ENCODE results near the gene SLC35F4. TPM values are rescaled to one million over a fixed set of nuclear protein-coding genes. Genes with fewer than 3 reads are reported as not detected.

SLC35F4 gene
- total and polyA plus RNA-seq, 2 donors from 2014 or later, result 0.30 TPM; not detected in 1

DNA sequence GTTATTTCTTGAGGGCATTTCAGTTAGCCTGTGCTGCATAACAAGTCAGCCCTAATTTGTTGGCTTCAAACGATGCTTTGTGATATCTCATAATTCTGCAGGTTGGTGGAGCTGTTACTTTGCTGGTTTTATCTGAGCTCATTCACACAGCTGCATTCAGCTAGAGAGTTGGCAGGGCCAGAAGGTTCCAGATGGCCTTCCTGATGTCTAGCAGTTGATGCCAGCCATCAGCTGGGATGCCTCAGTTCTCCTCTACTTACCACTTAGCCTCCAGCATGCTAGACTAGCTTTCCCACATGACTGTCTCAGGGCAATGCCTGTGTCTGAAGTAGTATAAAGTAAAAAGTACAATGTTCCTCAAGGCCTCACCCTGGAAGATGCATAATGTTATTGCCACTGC, 130.6 kb downstream of the SLC35F4 start:
- H3K27me3 ChIP-seq (ENCODE audit: control insufficient read depth, insufficient read depth, low read length), result no peaks in the 10 kb centered on the region
- H3K27ac ChIP-seq (ENCODE audit: low read depth in 2 of 2, low read length in 2 of 2), result no peak overlapping the region
- H3K4me3 ChIP-seq (ENCODE audit: low read length in 3 of 3), result no peak overlapping the region
- TF ChIP-seq, protein P1, sequence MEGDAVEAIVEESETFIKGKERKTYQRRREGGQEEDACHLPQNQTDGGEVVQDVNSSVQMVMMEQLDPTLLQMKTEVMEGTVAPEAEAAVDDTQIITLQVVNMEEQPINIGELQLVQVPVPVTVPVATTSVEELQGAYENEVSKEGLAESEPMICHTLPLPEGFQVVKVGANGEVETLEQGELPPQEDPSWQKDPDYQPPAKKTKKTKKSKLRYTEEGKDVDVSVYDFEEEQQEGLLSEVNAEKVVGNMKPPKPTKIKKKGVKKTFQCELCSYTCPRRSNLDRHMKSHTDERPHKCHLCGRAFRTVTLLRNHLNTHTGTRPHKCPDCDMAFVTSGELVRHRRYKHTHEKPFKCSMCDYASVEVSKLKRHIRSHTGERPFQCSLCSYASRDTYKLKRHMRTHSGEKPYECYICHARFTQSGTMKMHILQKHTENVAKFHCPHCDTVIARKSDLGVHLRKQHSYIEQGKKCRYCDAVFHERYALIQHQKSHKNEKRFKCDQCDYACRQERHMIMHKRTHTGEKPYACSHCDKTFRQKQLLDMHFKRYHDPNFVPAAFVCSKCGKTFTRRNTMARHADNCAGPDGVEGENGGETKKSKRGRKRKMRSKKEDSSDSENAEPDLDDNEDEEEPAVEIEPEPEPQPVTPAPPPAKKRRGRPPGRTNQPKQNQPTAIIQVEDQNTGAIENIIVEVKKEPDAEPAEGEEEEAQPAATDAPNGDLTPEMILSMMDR (IDR thresholded peaks at IDR 0.05; ENCODE audit: borderline replicate concordance, extremely low read depth, insufficient read depth), result no peak
- FAIRE-seq, result no peak
- H3K4me1 ChIP-seq (ENCODE audit: control insufficient read depth in 2 of 3, insufficient read depth in 2 of 3, low read depth in 1 of 3, low read length in 3 of 3), result no peaks in the 10 kb centered on the region
- H3K9ac ChIP-seq (ENCODE audit: low read length in 3 of 3), result no peak overlapping the region
- H3K36me3 ChIP-seq (ENCODE audit: control insufficient read depth in 2 of 3, insufficient read depth in 3 of 3, low read length in 3 of 3), result no peaks in the 10 kb centered on the region
- intact Hi-C loops (cut with DNase I), result no loop called here
- H3K9me3 ChIP-seq (ENCODE audit: control insufficient read depth in 2 of 3, insufficient read depth in 1 of 3, low read length in 3 of 3), result no peaks in the 10 kb centered on the region
- DNase-seq, result no peak

DNA sequence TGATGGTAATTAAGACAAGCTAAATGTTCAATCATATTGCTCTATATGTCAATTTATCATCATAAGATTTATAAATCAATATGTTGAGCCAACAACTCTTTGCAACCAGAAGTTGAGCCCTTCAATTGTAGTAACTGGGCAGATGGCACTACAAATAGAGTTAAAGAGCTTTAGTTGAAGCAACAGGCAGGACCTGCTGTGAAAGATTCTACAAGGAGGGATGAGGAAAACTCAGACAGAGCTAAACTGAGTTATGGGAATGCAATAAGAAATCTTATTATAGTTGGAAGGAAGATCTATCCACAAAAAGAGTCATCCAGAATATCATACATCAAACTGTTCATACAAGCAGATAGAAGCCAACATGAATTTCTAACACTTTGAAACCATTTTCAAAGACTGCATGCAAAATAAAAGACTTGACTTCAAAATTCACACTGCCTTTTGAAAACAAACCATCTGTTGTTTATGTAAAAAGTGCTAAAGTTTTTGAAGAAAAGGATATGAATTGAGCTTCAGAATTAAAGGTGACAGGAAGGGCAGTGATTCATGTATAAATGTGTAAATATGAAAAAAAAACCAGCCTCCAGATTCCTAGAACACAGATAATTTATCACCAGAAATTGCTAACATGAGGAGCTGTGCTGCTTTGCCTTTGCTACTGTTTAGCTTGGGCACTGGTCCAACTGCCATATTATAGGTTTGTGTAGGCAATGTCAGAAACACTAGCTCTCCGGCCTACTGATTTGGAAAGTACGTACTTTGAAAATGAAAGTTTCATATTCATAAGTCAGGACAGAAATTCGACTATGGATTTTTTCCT, 133.2 kb downstream of the SLC35F4 start:
- intact Hi-C loops (cut with DNase I), result no loop called here
- DNase-seq (peak in 2 of 5 donors; percentile 41 to 77), FAIRE-seq (no peak)
- Histone ChIP-seq H3K27me3 (ENCODE audit: control insufficient read depth, insufficient read depth, low read length) (no peaks in the 10 kb centered on the region), H3K4me1 (ENCODE audit: control insufficient read depth in 2 of 3, insufficient read depth in 2 of 3, low read depth in 1 of 3, low read length in 3 of 3) (no peaks in the 10 kb centered on the region), H3K9me3 (ENCODE audit: control insufficient read depth in 2 of 3, insufficient read depth in 1 of 3, low read length in 3 of 3) (no peaks in the 10 kb centered on the region), H3K27ac (ENCODE audit: low read depth in 2 of 2, low read length in 2 of 2) (no peak overlapping the region), H3K36me3 (ENCODE audit: control insufficient read depth in 2 of 3, insufficient read depth in 3 of 3, low read length in 3 of 3) (no peaks in the 10 kb centered on the region), H3K4me3 (ENCODE audit: low read length in 3 of 3) (no peak overlapping the region), H3K9ac (ENCODE audit: low read length in 3 of 3) (no peak overlapping the region)
- TF ChIP-seq, protein P1 (IDR thresholded peaks at IDR 0.05; ENCODE audit: borderline replicate concordance, extremely low read depth, insufficient read depth), result no peak

DNA sequence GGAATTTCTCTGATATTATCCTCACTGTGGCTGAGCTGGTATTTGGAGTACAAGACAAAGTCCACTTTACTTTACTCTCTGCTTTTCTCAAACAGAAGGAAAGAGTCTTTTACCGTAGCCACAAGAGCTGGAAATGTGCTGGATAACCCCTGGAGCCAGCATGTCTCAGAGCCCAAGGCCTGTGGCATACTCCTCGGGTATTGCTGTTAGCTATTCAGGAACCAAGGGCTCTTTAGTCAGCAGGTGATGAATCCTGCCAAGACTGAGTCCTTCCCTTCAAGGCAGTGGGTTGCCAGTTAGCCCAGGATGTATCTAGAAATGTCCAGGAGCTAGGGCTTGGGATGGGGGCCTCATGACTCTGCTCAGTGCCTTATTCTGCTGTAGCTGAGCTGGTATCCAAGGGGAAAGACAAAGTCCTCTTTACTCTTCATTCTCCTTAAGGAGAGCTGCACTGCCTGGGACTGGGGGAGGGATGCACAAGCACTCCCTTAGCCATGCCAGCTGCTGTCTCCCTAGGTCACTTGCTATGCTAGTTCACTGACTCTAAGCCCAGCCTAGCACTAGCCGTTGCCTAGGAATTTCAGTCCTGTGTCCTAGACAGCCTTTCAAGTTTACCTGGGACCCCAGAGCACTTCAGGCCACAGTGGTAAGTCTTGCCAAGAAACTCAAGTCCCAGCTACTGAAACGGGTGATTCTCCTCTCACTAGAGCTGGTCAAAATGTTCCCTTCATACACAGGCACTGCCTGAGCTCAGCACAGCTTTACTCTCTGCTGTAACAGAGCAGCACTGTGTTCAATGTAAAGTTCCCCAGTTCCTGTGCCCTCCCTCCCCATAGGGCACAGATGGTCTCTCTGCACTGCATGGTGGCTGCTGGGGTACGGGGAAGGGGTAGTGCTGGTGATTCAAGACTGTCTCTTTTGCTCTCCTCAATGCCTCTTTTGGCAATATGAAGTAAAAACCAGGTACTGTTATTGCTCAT, 136.4 kb downstream of the SLC35F4 start:
- Histone ChIP-seq H3K27ac (ENCODE audit: low read depth in 2 of 2, low read length in 2 of 2) (no peak overlapping the region), H3K9me3 (ENCODE audit: control insufficient read depth in 2 of 3, insufficient read depth in 1 of 3, low read length in 3 of 3) (no peaks in the 10 kb centered on the region), H3K4me1 (ENCODE audit: control insufficient read depth in 2 of 3, insufficient read depth in 2 of 3, low read depth in 1 of 3, low read length in 3 of 3) (no peaks in the 10 kb centered on the region), H3K36me3 (ENCODE audit: control insufficient read depth in 2 of 3, insufficient read depth in 3 of 3, low read length in 3 of 3) (no peaks in the 10 kb centered on the region), H3K27me3 (ENCODE audit: control insufficient read depth, insufficient read depth, low read length) (no peaks in the 10 kb centered on the region), H3K9ac (ENCODE audit: low read length in 3 of 3) (no peak overlapping the region), H3K4me3 (ENCODE audit: low read length in 3 of 3) (no peak overlapping the region)
- intact Hi-C loops (cut with DNase I), result no loop called here
- TF ChIP-seq, protein P1 (IDR thresholded peaks at IDR 0.05; ENCODE audit: borderline replicate concordance, extremely low read depth, insufficient read depth), result no peak
- DNase-seq (no peak), FAIRE-seq (no peak)

Measured in kidney (tissue), 14 donors.